GM23338 (cell line): Measurements from ENCODE around the gene PHLDA3.

Experiments
- CTCF ChIP-seq, 2 experiments: fragments of 200-600 bp in 1 of 2; sonication (generic) in 1 of 2; conservative IDR thresholded peaks; 2 replicates each; pipeline versions ENCODE4 v1.5.1 to v1.6.1; 2016 to 2017; ENCODE audit warnings: antibody characterized with exemption in 2 of 2, low read depth in 2 of 2, mild to moderate bottlenecking in 2 of 2, moderate library complexity in 1 of 2
- REST ChIP-seq: IDR thresholded peaks from one replicate; pipeline ENCODE4 v1.6.1; 2018; ENCODE audit warnings: antibody characterized with exemption; ENCODE audit not compliant: unreplicated experiment

- no peak for TF ChIP-seq CTCF (conservative IDR thresholded peaks at IDR 0.05; ENCODE audit: low read depth in 2 of 2)
- TF ChIP-seq REST = no peak
Observed at GRCh38 chr1:201434266-201434665, 34.7 kb downstream of the PHLDA3 start.
